HG03097 (cell line): ENCODE measurements around the gene SH3PXD2A.

Experiments
- ATAC-seq: cut with Tn5 transposase; IDR thresholded peaks from one replicate; pipeline ENCODE4 v1.9.1; 2021; ENCODE audit not compliant: unreplicated experiment, low FRiP score

SH3PXD2A gene

GRCh38 chr10:103836273-103836672 lies 19.1 kb downstream of the SH3PXD2A start:
- no peak for ATAC-seq

GRCh38 chr10:103835096-103836050 lies 20.0 kb downstream of the SH3PXD2A start:
- ATAC-seq, result no peak

GRCh38 chr10:103834436-103835095 lies 20.8 kb downstream of the SH3PXD2A start:
- no peak for ATAC-seq

- ATAC-seq, result no peak
Observed at GRCh38 chr10:103833731-103834365, 21.5 kb downstream of the SH3PXD2A start.

- ATAC-seq, result no peak
Observed at GRCh38 chr10:103832806-103833205, 22.6 kb downstream of the SH3PXD2A start.

GRCh38 chr10:103829838-103830465 lies 25.4 kb downstream of the SH3PXD2A start:
- no peak for ATAC-seq

- ATAC-seq, result no peak
Observed at GRCh38 chr10:103829278-103829677, 26.1 kb downstream of the SH3PXD2A start.

- no peak for ATAC-seq
Observed at GRCh38 chr10:103828587-103829197, 26.7 kb downstream of the SH3PXD2A start.

GRCh38 chr10:103828107-103828506 lies 27.3 kb downstream of the SH3PXD2A start:
- no peak for ATAC-seq

GRCh38 chr10:103826885-103827284 lies 28.5 kb downstream of the SH3PXD2A start:
- ATAC-seq, result no peak

- ATAC-seq, result no peak
Observed at GRCh38 chr10:103824281-103824680, 31.1 kb downstream of the SH3PXD2A start.

GRCh38 chr10:103823706-103824272 lies 31.6 kb downstream of the SH3PXD2A start:
- no peak for ATAC-seq

- ATAC-seq, result no peak
Observed at GRCh38 chr10:103822800-103823199, 32.6 kb downstream of the SH3PXD2A start.

GRCh38 chr10:103822107-103822716 lies 33.2 kb downstream of the SH3PXD2A start:
- no peak for ATAC-seq

GRCh38 chr10:103820101-103821062 lies 35.0 kb downstream of the SH3PXD2A start:
- ATAC-seq, result no peak

GRCh38 chr10:103819493-103819892 lies 35.9 kb downstream of the SH3PXD2A start:
- no peak for ATAC-seq

- no peak for ATAC-seq
Observed at GRCh38 chr10:103818765-103819374, 36.5 kb downstream of the SH3PXD2A start.

GRCh38 chr10:103818105-103818504 lies 37.3 kb downstream of the SH3PXD2A start:
- ATAC-seq, result no peak
